Right atrium auricular region (tissue), 2 donors: ENCODE data around the gene AGO3. TPM values are rescaled to one million over a fixed set of nuclear protein-coding genes. Genes with fewer than 3 reads are reported as not detected.
"Not testable (repeated sequence)": the region's sequence is repeated elsewhere in the genome, so short reads cannot be mapped to it uniquely, and the experiment has no call there.

ENCODE experiments used
- DNase-seq: peaks from one replicate; pipeline ENCODE4 v3.0.0-alpha.2; 2019; ENCODE audit warnings: low spot score
- H3K27ac ChIP-seq, 2 donors: fragments of 200-600 bp; sonication (generic); 1 replicate in 1 of 2; 2 replicates in 1 of 2; pipeline ENCODE4 v1.5.1; 2016 to 2019
- H3K27me3 ChIP-seq, 2 donors: fragments of 200-600 bp; sonication (generic); one replicate each; pipeline versions ENCODE4 v1.5.1 to v1.6.0; 2017 to 2019
- H3K36me3 ChIP-seq: fragments of 200-600 bp; sonication (generic); one replicate; pipeline ENCODE4 v1.5.1; 2016
- H3K4me1 ChIP-seq, 2 donors: fragments of 200-600 bp; sonication (generic); one replicate each; pipeline versions ENCODE4 v1.5.1 to v1.6.0; 2017 to 2019
- H3K4me3 ChIP-seq, 2 donors: fragments of 200-600 bp; sonication (generic); 1 replicate in 1 of 2; 2 replicates in 1 of 2; pipeline ENCODE4 v1.5.1; 2017 to 2019; ENCODE audit warnings: mild to moderate bottlenecking in 1 of 2, moderate library complexity in 1 of 2
- H3K9me3 ChIP-seq, 2 donors: fragments of 200-600 bp; sonication (generic); one replicate each; pipeline ENCODE4 v1.5.1; 2019
- total RNA-seq, 2 donors: library from RNA; depleted of rRNA; stranded (reverse); fragments of >200 nt; gene quantifications; one replicate each; pipeline ENCODE4 v1.1.0, GENCODE V29; 2016
- TF ChIP-seq, protein P1 (sequence below), 2 donors: fragments of 200-600 bp; sonication (generic); IDR thresholded peaks; one replicate each; pipeline ENCODE4 v1.5.1; 2019; ENCODE audit warnings: antibody characterized with exemption in 2 of 2

The AGO3 gene
- total RNA-seq, 2 donors from 2014 or later, result 10.1 to 10.6 TPM

DNA sequence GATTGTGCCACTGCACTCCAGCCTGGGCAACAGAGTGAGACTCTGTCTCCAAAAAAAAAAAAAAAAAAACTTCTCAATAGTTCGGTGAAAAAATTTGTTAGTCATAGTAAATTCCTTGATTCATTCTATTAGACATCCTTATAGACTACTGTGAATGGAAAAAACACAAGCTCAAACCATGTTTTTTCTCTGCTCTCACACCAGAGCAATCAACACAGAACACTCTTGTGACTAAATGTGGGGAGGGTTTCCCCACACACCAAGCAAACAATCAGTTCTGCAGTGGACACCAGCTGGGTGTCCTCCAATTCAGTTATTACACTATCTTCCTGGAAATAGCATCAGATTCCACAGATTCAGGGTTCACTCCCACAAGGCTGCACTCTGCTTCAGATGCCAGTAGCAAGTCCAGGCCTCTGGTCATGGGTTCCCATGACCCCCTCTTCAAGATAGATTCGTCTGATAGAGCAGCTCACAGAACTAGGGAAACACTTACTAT, 83.9 kb downstream of the AGO3 start:
- TF ChIP-seq, protein P1, sequence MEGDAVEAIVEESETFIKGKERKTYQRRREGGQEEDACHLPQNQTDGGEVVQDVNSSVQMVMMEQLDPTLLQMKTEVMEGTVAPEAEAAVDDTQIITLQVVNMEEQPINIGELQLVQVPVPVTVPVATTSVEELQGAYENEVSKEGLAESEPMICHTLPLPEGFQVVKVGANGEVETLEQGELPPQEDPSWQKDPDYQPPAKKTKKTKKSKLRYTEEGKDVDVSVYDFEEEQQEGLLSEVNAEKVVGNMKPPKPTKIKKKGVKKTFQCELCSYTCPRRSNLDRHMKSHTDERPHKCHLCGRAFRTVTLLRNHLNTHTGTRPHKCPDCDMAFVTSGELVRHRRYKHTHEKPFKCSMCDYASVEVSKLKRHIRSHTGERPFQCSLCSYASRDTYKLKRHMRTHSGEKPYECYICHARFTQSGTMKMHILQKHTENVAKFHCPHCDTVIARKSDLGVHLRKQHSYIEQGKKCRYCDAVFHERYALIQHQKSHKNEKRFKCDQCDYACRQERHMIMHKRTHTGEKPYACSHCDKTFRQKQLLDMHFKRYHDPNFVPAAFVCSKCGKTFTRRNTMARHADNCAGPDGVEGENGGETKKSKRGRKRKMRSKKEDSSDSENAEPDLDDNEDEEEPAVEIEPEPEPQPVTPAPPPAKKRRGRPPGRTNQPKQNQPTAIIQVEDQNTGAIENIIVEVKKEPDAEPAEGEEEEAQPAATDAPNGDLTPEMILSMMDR (IDR thresholded peaks at IDR 0.05), result no peak
- no peak overlapping the region for H3K4me3 ChIP-seq
- no peak for DNase-seq
- peaks cover 53% of the 10 kb centered on the region for H3K36me3 ChIP-seq
- H3K4me1 ChIP-seq, result no peaks in the 10 kb centered on the region
- H3K27ac ChIP-seq, result no peak overlapping the region
- no peaks in the 10 kb centered on the region for H3K9me3 ChIP-seq
- no peaks in the 10 kb centered on the region for H3K27me3 ChIP-seq

DNA sequence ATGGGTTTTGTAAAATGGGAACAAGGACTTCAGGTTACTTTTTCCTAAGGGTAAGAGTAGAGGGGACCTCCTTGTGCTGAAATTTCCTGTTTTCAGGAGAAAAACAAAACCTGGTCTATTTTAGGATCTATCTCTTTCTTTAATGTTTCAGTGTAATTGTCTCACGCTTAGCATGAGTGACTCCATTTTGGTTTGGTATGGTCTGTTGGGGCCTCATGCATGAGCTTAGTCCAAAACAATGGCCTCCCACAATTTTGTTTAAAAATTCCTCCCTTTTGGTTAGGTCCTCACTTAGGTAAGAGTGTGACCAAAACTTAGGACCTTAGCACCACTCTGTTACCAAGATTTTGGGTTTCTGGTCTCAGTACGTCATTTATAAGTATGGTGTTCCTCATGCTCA, 85.8 kb downstream of the AGO3 start:
- TF ChIP-seq, protein P1 (IDR thresholded peaks at IDR 0.05), result no peak
- no peak for DNase-seq
- Histone ChIP-seq H3K36me3 (peaks cover 64% of the 10 kb centered on the region), H3K4me1 (no peaks in the 10 kb centered on the region), H3K9me3 (no peaks in the 10 kb centered on the region), H3K27me3 (no peaks in the 10 kb centered on the region), H3K27ac (no peak overlapping the region), H3K4me3 (no peak overlapping the region)

DNA sequence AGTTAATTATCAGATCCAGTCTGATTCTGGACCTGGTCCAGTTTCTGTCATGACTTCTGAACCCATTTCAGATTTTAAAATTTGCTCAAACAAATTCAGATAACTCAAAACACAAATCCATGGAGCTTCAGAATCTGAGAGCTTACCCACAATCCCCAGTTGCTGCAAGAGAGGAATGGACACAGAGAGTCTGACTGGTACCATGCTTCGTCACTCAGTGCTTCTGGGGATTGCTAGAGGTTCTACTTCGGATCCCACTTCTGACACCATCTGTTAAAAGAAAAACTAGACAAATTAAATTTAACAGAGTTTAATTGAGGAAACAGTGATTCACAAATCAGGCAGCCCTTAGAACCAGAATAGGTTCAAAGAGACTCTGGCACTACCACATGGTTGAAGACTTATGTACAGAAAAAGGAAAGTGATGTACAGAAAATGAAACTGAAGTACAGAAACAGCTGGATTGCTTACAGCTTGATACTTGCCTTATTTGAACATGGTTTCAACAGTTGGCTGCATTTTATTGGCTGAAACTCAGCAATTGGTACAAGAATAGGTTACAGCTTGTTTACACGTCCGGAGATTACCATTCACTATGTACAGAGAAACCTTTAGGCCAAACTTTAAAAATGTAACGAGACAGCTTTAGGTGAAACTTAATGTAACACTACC, 92.3 kb downstream of the AGO3 start:
- H3K4me3 ChIP-seq, result no peak overlapping the region
- no peaks in the 10 kb centered on the region for H3K9me3 ChIP-seq
- TF ChIP-seq, protein P1 (IDR thresholded peaks at IDR 0.05), result no peak
- no peaks in the 10 kb centered on the region for H3K27me3 ChIP-seq
- peaks cover 35% of the 10 kb centered on the region for H3K36me3 ChIP-seq
- no peaks in the 10 kb centered on the region for H3K4me1 ChIP-seq
- no peak overlapping the region for H3K27ac ChIP-seq
- DNase-seq, result no peak

DNA sequence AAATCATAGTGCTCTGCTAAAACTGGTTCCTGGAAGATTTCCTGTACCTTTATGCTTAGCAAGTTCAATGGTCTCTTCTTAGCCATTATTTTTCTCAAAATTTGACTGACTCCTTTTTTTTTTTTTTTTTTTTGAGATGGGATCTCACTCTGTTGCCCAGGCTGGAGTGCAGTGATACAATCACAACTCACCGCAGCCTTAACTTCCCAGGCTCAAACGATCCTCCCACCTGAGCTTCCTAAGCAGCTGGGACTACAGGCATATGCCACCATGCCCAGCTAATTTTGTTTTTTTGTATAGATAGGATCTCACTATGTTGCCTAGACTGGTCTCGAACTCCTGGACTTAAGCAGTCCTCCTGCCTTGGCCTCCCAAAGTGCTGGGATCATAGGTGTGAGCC, 93.1 kb downstream of the AGO3 start:
- DNase-seq, H3K27me3 ChIP-seq, H3K27ac ChIP-seq, H3K4me3 ChIP-seq, H3K9me3 ChIP-seq, H3K4me1 ChIP-seq: not testable (repeated sequence)
- peaks cover 31% of the 10 kb centered on the region for H3K36me3 ChIP-seq

DNA sequence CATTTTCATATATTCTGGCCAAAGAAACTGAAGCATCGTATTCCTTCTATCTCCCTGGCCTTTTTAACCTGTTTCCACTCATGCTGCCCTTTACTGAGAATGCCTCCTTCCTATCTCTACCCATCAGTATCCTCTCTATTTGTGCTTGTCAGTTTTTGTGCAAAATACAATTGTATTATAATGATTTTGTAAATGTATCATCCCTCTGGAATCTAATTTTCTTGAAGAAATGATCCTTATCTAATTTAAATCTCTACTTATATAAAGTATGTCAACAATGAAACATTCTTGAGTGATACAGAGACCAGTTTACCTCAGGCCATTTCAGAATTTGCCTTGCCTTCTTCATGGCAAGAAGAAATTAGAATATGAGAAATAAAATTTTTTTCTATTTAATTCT, 93.9 kb downstream of the AGO3 start:
- H3K4me3 ChIP-seq, result no peak overlapping the region
- no peak overlapping the region for H3K27ac ChIP-seq
- H3K9me3 ChIP-seq, result peaks cover 0 to 4% of the 10 kb centered on the region in 2 donors
- peaks cover 39% of the 10 kb centered on the region for H3K36me3 ChIP-seq
- DNase-seq, result no peak
- no peaks in the 10 kb centered on the region for H3K27me3 ChIP-seq
- no peaks in the 10 kb centered on the region for H3K4me1 ChIP-seq
- TF ChIP-seq, protein P1 (IDR thresholded peaks at IDR 0.05), result no peak

DNA sequence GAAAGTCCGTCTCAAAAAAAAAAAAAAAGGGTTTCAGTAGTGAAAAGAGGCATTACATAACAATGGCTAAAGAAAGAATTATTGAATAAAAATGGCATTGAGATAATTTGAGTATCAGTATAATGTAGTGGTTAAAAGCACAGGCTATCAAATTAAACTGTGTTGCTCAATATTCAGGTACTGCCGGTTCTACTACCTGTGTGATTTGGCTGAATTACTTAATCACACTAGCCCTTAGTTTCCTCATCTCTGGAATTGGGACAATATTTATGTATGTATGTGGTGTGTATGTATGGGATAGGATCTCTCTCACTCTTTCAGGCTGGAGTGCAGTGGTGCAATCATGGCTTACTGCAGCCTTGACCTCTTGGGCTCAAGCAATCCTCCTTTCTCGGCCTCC, 96.9 kb downstream of the AGO3 start:
- TF ChIP-seq, protein P1 (IDR thresholded peaks at IDR 0.05), result no peak
- Histone ChIP-seq H3K36me3 (peaks cover 38% of the 10 kb centered on the region), H3K27ac (no peak overlapping the region), H3K4me3 (no peak overlapping the region), H3K27me3 (no peaks in the 10 kb centered on the region), H3K9me3 (peaks cover 0 to 4% of the 10 kb centered on the region in 2 donors), H3K4me1 (no peaks in the 10 kb centered on the region)
- DNase-seq, result no peak
